NB4 (cell line): ENCODE measurements around the gene RIPK3.

Source experiments
- CTCF ChIP-seq: IDR thresholded peaks from one replicate; pipeline ENCODE4 v1.5.1; 2012; ENCODE audit warnings: low read depth, low read length
- MYC ChIP-seq: IDR thresholded peaks from 2 replicates; pipeline ENCODE4 v1.6.1; 2011; ENCODE audit warnings: low read depth, low read length
- POLR2A ChIP-seq: IDR thresholded peaks from 2 replicates; pipeline ENCODE4 v1.6.1; 2011; ENCODE audit warnings: mild to moderate bottlenecking; ENCODE audit not compliant: insufficient read length; ENCODE audit errors: extremely low read depth

DNA sequence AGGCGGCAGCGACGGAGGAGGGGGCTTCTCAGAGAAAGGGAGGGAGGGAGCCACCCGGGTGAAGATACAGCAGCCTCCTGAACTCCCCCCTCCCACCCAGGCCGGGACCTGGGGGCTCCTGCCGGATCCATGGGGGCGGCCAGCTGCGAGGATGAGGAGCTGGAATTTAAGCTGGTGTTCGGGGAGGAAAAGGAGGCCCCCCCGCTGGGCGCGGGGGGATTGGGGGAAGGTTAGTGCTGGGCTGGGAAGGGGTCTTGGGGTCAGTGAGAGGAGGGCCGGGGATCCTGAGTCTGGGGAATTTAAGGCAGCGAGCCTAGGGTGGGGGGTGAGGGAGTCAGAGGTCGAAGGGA is 28.4 kb upstream of the RIPK3 start:
- TF ChIP-seq CTCF (no peak), POLR2A (no peak), MYC (no peak)
